Colonic mucosa (tissue), 4 donors: ENCODE results near the gene HDAC8. TPM values are rescaled to one million over a fixed set of nuclear protein-coding genes. Genes with fewer than 3 reads are reported as not detected.
"Not testable (repeated sequence)": the region's sequence is repeated elsewhere in the genome, so short reads cannot be mapped to it uniquely, and the experiment has no call there.

Experiments used
- DNase-seq: peaks from one replicate; pipeline ENCODE4 v3.0.0-alpha.2; 2020
- H3K27ac ChIP-seq: fragments of 200-600 bp; one replicate; pipeline ENCODE4 v1.8.0; 2021
- H3K27me3 ChIP-seq: fragments of 200-600 bp; one replicate; pipeline ENCODE4 v1.8.0; 2021
- H3K36me3 ChIP-seq: fragments of 200-600 bp; one replicate; pipeline ENCODE4 v1.8.0; 2021
- H3K4me1 ChIP-seq: fragments of 200-600 bp; one replicate; pipeline ENCODE4 v1.8.0; 2021; ENCODE audit warnings: mild to moderate bottlenecking
- H3K4me3 ChIP-seq: fragments of 200-600 bp; one replicate; pipeline ENCODE4 v1.8.0; 2021
- H3K9ac ChIP-seq, 2 donors: one replicate each; pipeline ENCODE4 v1.7.0; 2013; ENCODE audit warnings: control low read depth in 2 of 2, low read depth in 2 of 2, low read length in 2 of 2
- H3K9me3 ChIP-seq: fragments of 200-600 bp; one replicate; pipeline ENCODE4 v1.8.0; 2021
- CTCF ChIP-seq: fragments of 200-600 bp; IDR thresholded peaks from one replicate; pipeline ENCODE4 v1.8.0; 2022; ENCODE audit warnings: antibody characterized with exemption, mild to moderate bottlenecking
- intact Hi-C: fragments of 100-400 bp; cut with DNase I; formaldehyde crosslinking; loops from one replicate; pipeline ENCODE4 v1.14.1; 2022
- total RNA-seq, 2 donors: library from RNA; stranded (reverse); fragmentation: NEBNext Ultra II Directional in 1 of 2; extraction: Animal tissue kit (Norgen Biotek cat#: 25700) in 1 of 2; gene quantifications; one replicate each; pipeline ENCODE4 v1.2.1, GENCODE V29; 2021
- donor health status: healthy.
- donor health status: DM: no; HTN: no; CAD: no.
- donor health status: DM: no; HTN: no; CAD: no.

Gene HDAC8
- total RNA-seq, 2 donors from 2014 or later, result 23.0 to 25.7 TPM

GRCh38 chrX:72467135-72467534 lies 105.5 kb downstream of the HDAC8 start:
- no peak overlapping the region for H3K27ac ChIP-seq
- no peak for DNase-seq
- no peaks in the 10 kb centered on the region for H3K4me1 ChIP-seq
- H3K9me3 ChIP-seq, result no peaks in the 10 kb centered on the region
- intact Hi-C loops, result no loop called here
- H3K36me3 ChIP-seq, result no peaks in the 10 kb centered on the region
- TF ChIP-seq CTCF, result no peak
- H3K27me3 ChIP-seq, result no peaks in the 10 kb centered on the region
- no peak overlapping the region for H3K4me3 ChIP-seq
- H3K9ac ChIP-seq, result no peak overlapping the region

GRCh38 chrX:72466493-72466892 lies 106.2 kb downstream of the HDAC8 start:
- no peak for TF ChIP-seq CTCF

GRCh38 chrX:72465889-72466288 lies 106.8 kb downstream of the HDAC8 start:
- no peak for TF ChIP-seq CTCF
- Histone ChIP-seq H3K9me3 (no peaks in the 10 kb centered on the region), H3K36me3 (no peaks in the 10 kb centered on the region), H3K4me3 (no peak overlapping the region), H3K4me1 (no peaks in the 10 kb centered on the region), H3K27ac (no peak overlapping the region), H3K9ac (no peak overlapping the region), H3K27me3 (no peaks in the 10 kb centered on the region)
- DNase-seq, result no peak
- intact Hi-C loops, result no loop called here

More at GRCh38 chrX:72466493-72466892, 106.2 kb downstream of the HDAC8 start:
- Histone ChIP-seq H3K4me3 (no peak overlapping the region), H3K9me3 (no peaks in the 10 kb centered on the region), H3K36me3 (no peaks in the 10 kb centered on the region), H3K9ac (no peak overlapping the region), H3K4me1 (no peaks in the 10 kb centered on the region), H3K27ac (no peak overlapping the region), H3K27me3 (no peaks in the 10 kb centered on the region)
- DNase-seq, result no peak
- intact Hi-C loops, result no loop called here

- H3K27me3 ChIP-seq, result no peaks in the 10 kb centered on the region
- no peak for DNase-seq
- intact Hi-C loops, result no loop called here
- no peak for TF ChIP-seq CTCF
- no peak overlapping the region for H3K27ac ChIP-seq
- H3K4me3 ChIP-seq, result no peak overlapping the region
- H3K9me3 ChIP-seq, result no peaks in the 10 kb centered on the region
- H3K36me3 ChIP-seq, result no peaks in the 10 kb centered on the region
- H3K9ac ChIP-seq, result no peak overlapping the region
- H3K4me1 ChIP-seq, result no peaks in the 10 kb centered on the region
Observed at GRCh38 chrX:72461766-72462165, 110.9 kb downstream of the HDAC8 start.

GRCh38 chrX:72461288-72461687 lies 111.4 kb downstream of the HDAC8 start:
- Histone ChIP-seq H3K4me1 (no peaks in the 10 kb centered on the region), H3K9ac (no peak overlapping the region), H3K4me3 (no peak overlapping the region), H3K9me3 (no peaks in the 10 kb centered on the region), H3K27me3 (no peaks in the 10 kb centered on the region), H3K36me3 (no peaks in the 10 kb centered on the region), H3K27ac (no peak overlapping the region)
- no peak for DNase-seq
- no peak for TF ChIP-seq CTCF
- intact Hi-C loops, result no loop called here

- H3K27me3 ChIP-seq, result no peaks in the 10 kb centered on the region
- intact Hi-C loops, result no loop called here
Observed at GRCh38 chrX:72460715-72461114, 111.9 kb downstream of the HDAC8 start.

GRCh38 chrX:72449034-72449433 lies 123.6 kb downstream of the HDAC8 start:
- H3K9me3 ChIP-seq, H3K4me3 ChIP-seq, H3K4me1 ChIP-seq, H3K9ac ChIP-seq, H3K27me3 ChIP-seq, intact Hi-C loops, DNase-seq, H3K36me3 ChIP-seq, H3K27ac ChIP-seq: not testable (repeated sequence)

More at GRCh38 chrX:72460715-72461114, 111.9 kb downstream of the HDAC8 start:
- DNase-seq, result no peak
- Histone ChIP-seq H3K9ac (no peak overlapping the region), H3K9me3 (no peaks in the 10 kb centered on the region), H3K4me1 (no peaks in the 10 kb centered on the region), H3K4me3 (no peak overlapping the region), H3K27ac (no peak overlapping the region), H3K36me3 (no peaks in the 10 kb centered on the region)
- no peak for TF ChIP-seq CTCF

GRCh38 chrX:72440764-72441163 lies 131.9 kb downstream of the HDAC8 start:
- H3K4me1 ChIP-seq, H3K9me3 ChIP-seq, intact Hi-C loops, H3K36me3 ChIP-seq, DNase-seq, H3K27me3 ChIP-seq, H3K9ac ChIP-seq, H3K27ac ChIP-seq, H3K4me3 ChIP-seq: not testable (repeated sequence)
